Loucy (cell line): ENCODE data around the gene TBCE.

ENCODE experiments used
- CTCF ChIP-seq: fragments of 200-600 bp; sonication (generic); conservative IDR thresholded peaks from 2 replicates; pipeline ENCODE4 v1.5.1; 2014; ENCODE audit warnings: mild to moderate bottlenecking, antibody characterized with exemption, low read length
- EZH2phosphoT487 ChIP-seq: fragments of 200-600 bp; IDR thresholded peaks from 2 replicates; pipeline ENCODE4 v1.6.1; 2018; ENCODE audit warnings: antibody characterized with exemption, mild to moderate bottlenecking, moderate library complexity, borderline replicate concordance

DNA sequence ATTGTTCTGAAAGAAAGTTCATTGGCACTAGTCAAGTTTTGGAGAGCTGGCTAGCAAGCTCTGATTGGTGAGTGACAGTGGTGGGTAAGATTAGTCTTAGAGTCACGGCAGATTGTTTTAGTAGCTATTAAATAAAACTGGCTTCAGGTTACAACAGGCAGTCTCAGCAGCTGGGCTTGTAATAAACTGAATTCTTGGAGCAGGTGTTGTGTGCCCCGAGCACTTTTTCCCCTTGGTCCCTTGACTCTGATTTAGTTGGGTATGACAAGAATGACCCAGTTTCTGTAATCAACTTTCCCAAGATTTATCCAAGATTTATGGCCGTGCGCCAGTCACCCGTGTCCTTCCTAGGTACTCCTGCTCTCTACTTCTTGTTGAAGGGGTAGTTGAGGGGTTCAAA is 40.2 kb downstream of the TBCE start:
- no peak for TF ChIP-seq CTCF
- TF ChIP-seq EZH2phosphoT487 = no peak
